MCF 10A (cell line): ENCODE results near the gene NLRC5. TPM values are rescaled to one million over a fixed set of nuclear protein-coding genes. Genes with fewer than 3 reads are reported as not detected.

ENCODE experiments used
- BruUV-seq: library from RNA; stranded (reverse); fragments of 400-500 nt; replicated peaks from 2 replicates; lab custom pipeline; 2021; lab: Mats Ljungman, UMichigan
- CTCF ChIA-PET: fragments of 300-600 bp; sonication (Branson Sonifier 250); formaldehyde crosslinking; extraction: SDS; loops from one replicate; lab custom pipeline; 2021; ENCODE audit warnings: antibody characterized with exemption, inconsistent platforms; lab: Yijun Ruan, JAX
- POLR2A ChIA-PET: fragments of 300-600, 350-650 bp; sonication (Branson Sonifier 250); formaldehyde crosslinking; extraction: SDS; loops from one replicate; lab custom pipeline; 2020; ENCODE audit warnings: antibody characterized with exemption, inconsistent platforms; lab: Yijun Ruan, JAX
- DNase-seq: peaks from one replicate; pipeline ENCODE4 v3.0.0-alpha.2; 2018; ENCODE audit not compliant: unreplicated experiment
- H3K27ac Mint-ChIP-seq: one replicate; pipeline ENCODE4 v1.8.0; 2022; ENCODE audit warnings: mild to moderate bottlenecking, low read depth, mixed read lengths; ENCODE audit not compliant: unreplicated experiment
- H3K27me3 Mint-ChIP-seq: one replicate; pipeline ENCODE4 v1.8.0; 2022; ENCODE audit warnings: mixed read lengths; ENCODE audit not compliant: insufficient read depth, unreplicated experiment
- H3K36me3 Mint-ChIP-seq: one replicate; pipeline ENCODE4 v1.8.0; 2022; ENCODE audit warnings: mild to moderate bottlenecking, moderate library complexity, mixed read lengths; ENCODE audit not compliant: insufficient read depth, unreplicated experiment
- H3K4me1 Mint-ChIP-seq: one replicate; pipeline ENCODE4 v1.8.0; 2022; ENCODE audit warnings: mixed read lengths; ENCODE audit not compliant: insufficient read depth, unreplicated experiment
- H3K4me3 Mint-ChIP-seq: one replicate; pipeline ENCODE4 v1.8.0; 2022; ENCODE audit warnings: mild to moderate bottlenecking, moderate library complexity, mixed read lengths; ENCODE audit not compliant: unreplicated experiment
- H3K9me3 Mint-ChIP-seq: one replicate; pipeline ENCODE4 v1.8.0; 2022; ENCODE audit warnings: mixed read lengths; ENCODE audit not compliant: unreplicated experiment
- CTCF ChIP-seq: fragments of 200-600 bp; IDR thresholded peaks from one replicate; pipeline ENCODE4 v1.8.0; 2022; ENCODE audit warnings: antibody characterized with exemption, mild to moderate bottlenecking; ENCODE audit not compliant: unreplicated experiment
- intact Hi-C: fragments of 100-400 bp; cut with micrococcal nuclease; formaldehyde crosslinking; loops from 2 replicates; pipeline ENCODE4 v1.14.1; 2022
- total RNA-seq: library from RNA; stranded (reverse); gene quantifications from 2 replicates; pipeline ENCODE4 v1.2.3, GENCODE V29; 2022

The NLRC5 gene
- total RNA-seq, 1 experiment from 2014 or later, result 8.0 TPM

DNA sequence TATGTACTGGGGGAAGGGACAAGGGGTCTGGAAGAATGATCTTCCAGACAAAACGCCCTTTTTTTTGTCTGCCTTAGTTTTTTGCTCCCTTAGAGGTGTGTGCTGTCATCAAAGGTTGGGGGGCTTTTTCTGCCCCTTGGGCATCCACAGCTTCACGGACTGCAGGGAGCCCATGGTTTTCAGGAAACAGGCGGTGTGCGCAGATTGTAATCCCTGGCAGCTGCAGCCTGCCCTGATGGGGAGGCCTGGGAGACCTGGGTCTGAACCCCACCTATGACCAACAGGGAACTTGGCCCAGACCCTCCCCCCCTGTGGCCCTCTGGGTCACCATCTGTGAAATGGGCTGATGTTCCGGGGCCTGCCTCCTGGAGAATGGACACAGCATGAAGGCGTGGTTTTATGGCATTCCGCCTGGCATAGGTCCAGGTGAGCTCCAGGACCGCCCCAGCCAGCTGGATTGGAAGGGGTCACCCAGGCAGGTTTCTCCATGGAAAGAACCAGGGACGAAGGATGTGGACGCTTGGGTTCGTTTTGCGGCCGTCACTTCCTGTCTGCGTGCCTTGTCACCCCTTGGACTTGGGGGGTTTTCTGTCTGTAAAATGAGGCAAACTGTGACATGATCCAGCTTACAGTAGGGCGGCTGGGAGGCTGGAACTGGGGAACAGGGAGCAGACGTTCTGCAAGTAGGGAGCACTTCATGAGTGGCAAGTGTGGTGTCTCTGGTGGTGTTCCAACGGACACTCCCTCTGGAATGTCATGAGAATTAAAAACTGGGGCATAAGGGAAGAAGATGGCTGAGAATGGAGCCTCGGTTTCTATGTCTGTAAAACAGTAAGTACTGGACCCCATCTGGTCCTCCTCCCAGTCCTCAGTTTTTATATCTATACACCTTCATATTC lies 104.6 kb downstream of the NLRC5 start:
- ChIA-PET CTCF (interaction anchor here (0.5 to 10.4 kb wide), 18 partner anchors 8 to 854 kb away, joined by 3 to 74 read pairs (median 4); no protein-coding TSS in a partner anchor), POLR2A (interaction anchor here (0.7 to 1.0 kb wide), 2 partner anchors 91 to 93 kb away, joined by 4 to 6 read pairs; partner anchors contain the start of gene PSME3IP1)
- Mint-ChIP-seq H3K27me3 (no peaks in the 10 kb centered on the region), H3K27ac (no peak overlapping the region), H3K36me3 (no peaks in the 10 kb centered on the region), H3K4me1 (no peaks in the 10 kb centered on the region), H3K9me3 (no peaks in the 10 kb centered on the region), H3K4me3 (peak overlapping the region; percentile 69)
- BruUV-seq, result no TSS peak
- TF ChIP-seq CTCF, result no peak
- intact Hi-C loops, result loop anchor here (2.0 to 5.0 kb wide), 2 partner anchors 75 to 153 kb away; partner anchors contain the start of gene ARL2BP
- no peak for DNase-seq

DNA sequence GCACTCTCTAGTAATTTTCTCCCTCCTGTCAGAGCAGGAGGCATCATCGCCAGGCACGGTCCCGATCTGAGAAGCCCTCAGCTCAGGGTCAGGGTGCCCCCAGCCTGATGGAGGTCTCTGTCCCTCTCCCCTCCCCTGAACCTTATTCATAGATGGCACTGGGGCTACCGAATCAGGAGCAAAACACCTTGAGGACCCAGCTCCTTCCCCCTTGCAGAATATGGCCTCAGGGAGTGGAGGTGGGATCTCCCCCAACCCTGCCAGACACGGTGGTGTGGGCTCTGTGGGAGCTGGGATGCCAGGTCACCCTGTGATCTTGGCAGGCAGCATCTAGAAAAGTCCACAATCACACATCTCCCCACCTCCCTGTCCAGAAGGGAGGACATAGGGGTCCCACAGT lies 105.6 kb downstream of the NLRC5 start:
- no peak for DNase-seq
- intact Hi-C loops, result loop anchor here (5.0 kb wide), 1 partner anchor 152 kb away; the partner anchor contains the start of gene ARL2BP
- H3K4me3 Mint-ChIP-seq, result no peak overlapping the region
- ChIA-PET POLR2A (no interaction called here), CTCF (interaction anchor here (0.8 to 10.4 kb wide), 3 partner anchors 9 to 301 kb away, joined by 3 to 74 read pairs (median 4); no protein-coding TSS in a partner anchor)
- H3K36me3 Mint-ChIP-seq, result no peaks in the 10 kb centered on the region
- no TSS peak for BruUV-seq
- peaks cover 2% of the 10 kb centered on the region for H3K4me1 Mint-ChIP-seq
- no peak overlapping the region for H3K27ac Mint-ChIP-seq
- H3K27me3 Mint-ChIP-seq, result no peaks in the 10 kb centered on the region
- TF ChIP-seq CTCF, result no peak
- no peaks in the 10 kb centered on the region for H3K9me3 Mint-ChIP-seq

GRCh38 chr16:57096192-57096591 lies 106.8 kb downstream of the NLRC5 start:
- H3K36me3 Mint-ChIP-seq, result no peaks in the 10 kb centered on the region
- no peak for TF ChIP-seq CTCF
- no TSS peak for BruUV-seq
- H3K9me3 Mint-ChIP-seq, result no peaks in the 10 kb centered on the region
- DNase-seq, result no peak
- no peak overlapping the region for H3K4me3 Mint-ChIP-seq
- ChIA-PET POLR2A (no interaction called here), CTCF (interaction anchor here (0.8 to 10.4 kb wide), 2 partner anchors 12 to 18 kb away, joined by 4 to 74 read pairs; no protein-coding TSS in a partner anchor)
- intact Hi-C loops, result no loop called here
- no peaks in the 10 kb centered on the region for H3K27me3 Mint-ChIP-seq
- H3K27ac Mint-ChIP-seq, result no peak overlapping the region
- H3K4me1 Mint-ChIP-seq, result peaks cover 9% of the 10 kb centered on the region

- Mint-ChIP-seq H3K36me3 (no peaks in the 10 kb centered on the region), H3K4me3 (no peak overlapping the region), H3K27ac (no peak overlapping the region), H3K4me1 (peaks cover 9% of the 10 kb centered on the region), H3K9me3 (no peaks in the 10 kb centered on the region), H3K27me3 (no peaks in the 10 kb centered on the region)
- intact Hi-C loops, result no loop called here
- TF ChIP-seq CTCF, result no peak
- no TSS peak for BruUV-seq
- ChIA-PET CTCF (interaction anchor here (0.6 to 10.4 kb wide), 2 partner anchors 13 to 55 kb away, joined by 3 to 74 read pairs; no protein-coding TSS in a partner anchor), POLR2A (no interaction called here)
- no peak for DNase-seq
Observed at GRCh38 chr16:57096793-57097192, 107.4 kb downstream of the NLRC5 start.
